GM19455 (cell line): ENCODE results near the gene TMEM126A.
"Not testable (repeated sequence)": the region's sequence is repeated elsewhere in the genome, so short reads cannot be mapped to it uniquely, and the experiment has no call there.

Experiments
- ATAC-seq: cut with Tn5 transposase; IDR thresholded peaks from one replicate; pipeline ENCODE4 v1.9.1; 2021; ENCODE audit not compliant: unreplicated experiment

TMEM126A gene

GRCh38 chr11:85656777-85657176 lies 9.0 kb downstream of the TMEM126A start:
- ATAC-seq = no peak

- ATAC-seq = no peak
Measured at GRCh38 chr11:85658180-85658579, 10.4 kb downstream of the TMEM126A start.

GRCh38 chr11:85661972-85662664 lies 14.4 kb downstream of the TMEM126A start:
- no peak for ATAC-seq

- ATAC-seq = no peak
Measured at GRCh38 chr11:85663080-85663752, 15.4 kb downstream of the TMEM126A start.

GRCh38 chr11:85663753-85664614 lies 16.2 kb downstream of the TMEM126A start:
- peak; percentile 66 for ATAC-seq

GRCh38 chr11:85664615-85665481 lies 17.1 kb downstream of the TMEM126A start, which contains the start of gene CREBZF:
TSS of gene CREBZF (minus strand) at chr11:85665129. CDS start at chr11:85664875, 254 bp downstream.
- ATAC-seq = peak; percentile 92

GRCh38 chr11:85665733-85666132 lies 18.0 kb downstream of the TMEM126A start:
- ATAC-seq = no peak

GRCh38 chr11:85666687-85667086 lies 18.9 kb downstream of the TMEM126A start:
- ATAC-seq = no peak

- no peak for ATAC-seq
Measured at GRCh38 chr11:85668157-85668556, 20.4 kb downstream of the TMEM126A start.

- ATAC-seq = not testable (repeated sequence)
Measured at GRCh38 chr11:85670949-85671663, 23.3 kb downstream of the TMEM126A start.

- ATAC-seq = no peak
Measured at GRCh38 chr11:85672105-85672902, 24.5 kb downstream of the TMEM126A start.

- no peak for ATAC-seq
Measured at GRCh38 chr11:85673393-85673792, 25.6 kb downstream of the TMEM126A start.

- no peak for ATAC-seq
Measured at GRCh38 chr11:85679576-85679975, 31.8 kb downstream of the TMEM126A start.

- ATAC-seq = no peak
Measured at GRCh38 chr11:85680897-85681296, 33.1 kb downstream of the TMEM126A start.

- peak; percentile 95 for ATAC-seq
Measured at GRCh38 chr11:85682330-85683305, 34.9 kb downstream of the TMEM126A start.

- no peak for ATAC-seq
Measured at GRCh38 chr11:85685125-85685819, 37.5 kb downstream of the TMEM126A start.

- ATAC-seq = no peak
Measured at GRCh38 chr11:85685820-85686459, 38.2 kb downstream of the TMEM126A start, which contains the start of gene CCDC89. TSS of gene CCDC89 (minus strand) at chr11:85686195. CDS start at chr11:85686130, 65 bp downstream.
